A673 (cell line): Measurements from ENCODE around the gene IDUA. TPM values are rescaled to one million over a fixed set of nuclear protein-coding genes. Genes with fewer than 3 reads are reported as not detected.

Experiments
- BruUV-seq: library from RNA; stranded (reverse); fragments of 400-500 nt; replicated peaks from 2 replicates; lab custom pipeline; 2021; lab: Mats Ljungman, UMichigan
- CTCF ChIA-PET: fragments of 300-600 bp; sonication (Branson Sonifier 250); formaldehyde crosslinking; loops from one replicate; lab custom pipeline; 2022; ENCODE audit warnings: antibody characterized with exemption; lab: Charles Lee
- POLR2A ChIA-PET: fragments of 300-600 bp; sonication (Branson Sonifier 250); formaldehyde crosslinking; loops from one replicate; lab custom pipeline; 2022; ENCODE audit warnings: antibody characterized with exemption; ENCODE audit not compliant: low non-redundant PET; lab: Charles Lee
- DNase-seq: peaks from one replicate; pipeline ENCODE4 v3.0.0-alpha.2; 2015; ENCODE audit warnings: low spot score
- H3K27ac ChIP-seq: fragments of 200-600 bp; sonication (generic); 2 replicates; pipeline ENCODE4 v1.5.1; 2016; ENCODE audit warnings: mixed run types, low read depth, mild to moderate bottlenecking, mixed read lengths, antibody characterized with exemption, low read length; ENCODE audit not compliant: poor library complexity, severe bottlenecking
- H3K27me3 ChIP-seq: fragments of 200-600 bp; sonication (generic); replicated peaks from 2 replicates; pipeline ENCODE4 v1.6.1; 2017; ENCODE audit warnings: mixed run types, low read depth, mild to moderate bottlenecking, mixed read lengths, antibody characterized with exemption, low read length; ENCODE audit not compliant: insufficient read depth, poor library complexity
- H3K36me3 ChIP-seq: fragments of 200-600 bp; sonication (generic); 2 replicates; pipeline ENCODE4 v1.6.1; 2016; ENCODE audit warnings: mixed run types, mild to moderate bottlenecking, mixed read lengths, antibody characterized with exemption, low read length; ENCODE audit not compliant: insufficient read depth, poor library complexity, severe bottlenecking
- H3K4me1 ChIP-seq: fragments of 200-600 bp; sonication (generic); 2 replicates; pipeline ENCODE4 v1.6.1; 2017; ENCODE audit warnings: mixed run types, mild to moderate bottlenecking, mixed read lengths, antibody characterized with exemption, low read length; ENCODE audit not compliant: insufficient read depth, poor library complexity, severe bottlenecking
- H3K4me3 ChIP-seq: fragments of 200-600 bp; sonication (generic); 2 replicates; pipeline ENCODE4 v1.5.1; 2016; ENCODE audit warnings: low read depth, mixed run types, mild to moderate bottlenecking, mixed read lengths, low read length; ENCODE audit not compliant: poor library complexity, severe bottlenecking
- H3K9me3 ChIP-seq: fragments of 200-600 bp; sonication (generic); 2 replicates; pipeline ENCODE4 v1.6.1; 2016; ENCODE audit warnings: mixed run types, low read depth, mild to moderate bottlenecking, mixed read lengths, antibody characterized with exemption, low read length; ENCODE audit not compliant: poor library complexity, severe bottlenecking
- CTCF ChIP-seq: fragments of 300-800, 200-600 bp; sonication (generic); conservative IDR thresholded peaks from 2 replicates; pipeline ENCODE4 v1.5.1; 2017; ENCODE audit warnings: low read depth, mild to moderate bottlenecking, antibody characterized with exemption, low read length, moderate library complexity, mixed read lengths
- EZH2 ChIP-seq: fragments of 200-600 bp; sonication (generic); IDR thresholded peaks from 2 replicates; pipeline ENCODE4 v1.6.1; 2017; ENCODE audit warnings: borderline replicate concordance, low read depth, mild to moderate bottlenecking, mixed read lengths, antibody characterized with exemption, low read length; ENCODE audit not compliant: poor library complexity, severe bottlenecking
- intact Hi-C: fragments of 100-400 bp; cut with micrococcal nuclease; formaldehyde crosslinking; loops from one replicate; pipeline ENCODE4 v1.10.0; 2022; ENCODE audit not compliant: unreplicated experiment
- total RNA-seq: library from RNA; stranded (reverse); gene quantifications from 2 replicates; pipeline ENCODE4 v1.2.3, GENCODE V29; 2021

Gene IDUA
- total RNA-seq, 1 experiment from 2014 or later = 12.3 TPM

- Histone ChIP-seq H3K27ac (no peak overlapping the region), H3K4me3 (no peak overlapping the region), H3K4me1 (no peaks in the 10 kb centered on the region), H3K36me3 (no peaks in the 10 kb centered on the region), H3K27me3 (no peaks in the 10 kb centered on the region), H3K9me3 (no peaks in the 10 kb centered on the region)
- intact Hi-C loops = no loop called here
- ChIA-PET CTCF (no interaction called here), POLR2A (no interaction called here)
- DNase-seq = no peak
- TF ChIP-seq EZH2 (no peak), CTCF (no peak)
- no TSS peak for BruUV-seq
These were observed 28.0 kb upstream of the IDUA start for GRCh38 chr4:958696-959337.

DNA sequence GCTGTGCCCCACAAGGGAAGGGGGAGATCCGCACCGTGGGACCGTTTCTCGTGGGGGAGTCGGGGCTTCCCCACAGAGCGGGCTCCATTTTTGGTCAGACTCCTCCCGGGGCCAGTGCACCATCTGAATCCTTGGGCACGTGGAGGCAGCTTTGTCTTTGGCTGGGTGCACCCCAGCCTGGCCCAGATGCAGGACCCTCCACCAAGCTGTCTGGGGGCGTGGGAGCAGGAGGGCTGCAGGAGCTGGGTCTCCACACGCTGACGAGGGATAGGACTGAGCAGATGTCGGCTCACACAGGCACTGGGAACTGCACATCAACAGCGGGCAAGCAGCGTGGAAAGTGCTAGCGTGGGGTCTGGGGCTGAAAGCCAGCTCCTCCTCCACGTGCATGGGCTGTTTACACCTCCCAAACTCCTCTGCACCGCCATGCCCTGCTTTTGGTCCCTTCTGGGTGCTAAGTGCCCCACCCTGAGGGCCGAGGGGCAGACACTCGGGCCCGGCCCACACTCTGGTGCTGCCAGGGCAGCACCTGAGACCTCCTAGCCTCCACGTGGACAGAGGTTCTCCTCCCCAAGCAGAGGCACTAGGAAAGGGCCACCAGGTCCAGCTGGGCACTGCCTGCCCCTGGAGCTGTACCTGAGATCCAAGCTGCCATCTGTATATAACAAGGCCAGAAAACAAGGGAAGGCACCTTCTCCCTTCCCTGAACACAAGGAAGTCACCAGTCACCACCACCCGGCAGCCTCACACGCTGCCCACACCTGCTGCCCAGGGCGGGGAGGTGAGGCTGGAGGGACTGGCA is 27.3 kb upstream of the IDUA start:
- Histone ChIP-seq H3K4me1 (no peaks in the 10 kb centered on the region), H3K36me3 (no peaks in the 10 kb centered on the region), H3K27ac (no peak overlapping the region), H3K27me3 (no peaks in the 10 kb centered on the region), H3K4me3 (no peak overlapping the region), H3K9me3 (no peaks in the 10 kb centered on the region)
- intact Hi-C loops = no loop called here
- CTCF ChIA-PET = no interaction called here
- POLR2A ChIA-PET = no interaction called here
- TF ChIP-seq CTCF = no peak
- BruUV-seq = no TSS peak
- DNase-seq = no peak

DNA sequence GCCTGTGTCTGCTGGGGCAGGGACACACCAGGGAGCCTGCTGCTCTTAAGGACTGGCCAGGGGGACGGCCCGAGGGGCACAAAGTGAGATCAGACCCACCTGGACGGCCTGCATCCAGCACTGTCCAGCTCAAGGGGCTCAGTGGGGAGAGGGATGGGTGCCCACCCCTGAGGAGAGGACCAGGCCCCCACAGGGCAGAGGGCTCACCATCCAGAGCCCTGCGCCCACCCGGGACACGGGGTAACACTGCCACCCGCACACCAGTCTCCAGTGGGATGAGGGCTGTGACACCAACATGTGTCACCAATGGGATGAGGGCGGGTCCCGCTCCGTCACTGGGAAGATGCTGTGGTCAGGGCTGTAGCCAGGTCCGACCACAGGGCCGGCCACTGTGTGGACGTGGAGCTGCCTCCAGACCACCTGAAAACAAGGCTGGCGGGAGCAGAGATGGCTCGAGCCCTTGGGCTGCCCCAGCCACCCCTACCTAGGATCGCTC is 26.7 kb upstream of the IDUA start:
- DNase-seq = no peak
- CTCF ChIA-PET = no interaction called here
- intact Hi-C loops = no loop called here
- Histone ChIP-seq H3K4me3 (no peak overlapping the region), H3K4me1 (no peaks in the 10 kb centered on the region), H3K27ac (no peak overlapping the region), H3K27me3 (no peaks in the 10 kb centered on the region), H3K9me3 (no peaks in the 10 kb centered on the region), H3K36me3 (no peaks in the 10 kb centered on the region)
- POLR2A ChIA-PET = no interaction called here
- BruUV-seq = no TSS peak
- TF ChIP-seq EZH2 (no peak), CTCF (no peak)
